C4-2B (cell line): Measurements from ENCODE around the gene KPNB1.

Experiments used
- CTCF ChIP-seq: fragments of 450-650 bp; conservative IDR thresholded peaks from 2 replicates; pipeline ENCODE4 v1.5.1; 2017; ENCODE audit warnings: mild to moderate bottlenecking
- ZFX ChIP-seq: fragments of 450-650 bp; IDR thresholded peaks from 2 replicates; pipeline ENCODE4 v1.6.1; 2017

GRCh38 chr17:47605011-47605410, 44.7 kb upstream of the KPNB1 start:
- TF ChIP-seq CTCF = no peak
- no peak for TF ChIP-seq ZFX
